Sigmoid colon (tissue), 3 donors: ENCODE measurements around the gene RNF126.

Experiments used
- CTCF ChIP-seq, 4 experiments: fragments of 450-650 bp in 3 of 4; fragments of 200-600 bp in 1 of 4; IDR thresholded peaks; one replicate each; pipeline ENCODE4 v1.5.1; 2016 to 2019; ENCODE audit warnings: antibody characterized with exemption in 4 of 4, mild to moderate bottlenecking in 3 of 4, moderate library complexity in 2 of 4
- POLR2A ChIP-seq, 2 donors: fragments of 450-650 bp; IDR thresholded peaks; one replicate each; pipeline ENCODE4 v1.6.1; 2016; ENCODE audit warnings: antibody characterized with exemption in 2 of 2, mild to moderate bottlenecking in 2 of 2, moderate library complexity in 2 of 2

GRCh38 chr19:641702-642101 lies 21.3 kb downstream of the RNF126 start:
- no peak for TF ChIP-seq POLR2A (IDR thresholded peaks at IDR 0.05)
- TF ChIP-seq CTCF (IDR thresholded peaks at IDR 0.05) = no peak
